Measurements from ENCODE around the gene NOSTRIN.

- no peak for TF ChIP-seq CTCF (tag by site-specific recombination; IDR thresholded peaks at IDR 0.05)
- TF ChIP-seq ZBTB44 (tag by site-specific recombination; IDR thresholded peaks at IDR 0.05) = no peak
- no peak for TF ChIP-seq ZNF561 (tag by site-specific recombination; IDR thresholded peaks at IDR 0.05; ENCODE audit: borderline replicate concordance)
- no peak for TF ChIP-seq SP3 (tag by site-specific recombination; IDR thresholded peaks at IDR 0.05)
- TF ChIP-seq, protein P1, sequence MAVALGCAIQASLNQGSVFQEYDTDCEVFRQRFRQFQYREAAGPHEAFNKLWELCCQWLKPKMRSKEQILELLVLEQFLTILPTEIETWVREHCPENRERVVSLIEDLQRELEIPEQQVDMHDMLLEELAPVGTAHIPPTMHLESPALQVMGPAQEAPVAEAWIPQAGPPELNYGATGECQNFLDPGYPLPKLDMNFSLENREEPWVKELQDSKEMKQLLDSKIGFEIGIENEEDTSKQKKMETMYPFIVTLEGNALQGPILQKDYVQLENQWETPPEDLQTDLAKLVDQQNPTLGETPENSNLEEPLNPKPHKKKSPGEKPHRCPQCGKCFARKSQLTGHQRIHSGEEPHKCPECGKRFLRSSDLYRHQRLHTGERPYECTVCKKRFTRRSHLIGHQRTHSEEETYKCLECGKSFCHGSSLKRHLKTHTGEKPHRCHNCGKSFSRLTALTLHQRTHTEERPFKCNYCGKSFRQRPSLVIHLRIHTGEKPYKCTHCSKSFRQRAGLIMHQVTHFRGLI (tag by site-specific recombination; IDR thresholded peaks at IDR 0.05) = no peak
- TF ChIP-seq, protein P2, sequence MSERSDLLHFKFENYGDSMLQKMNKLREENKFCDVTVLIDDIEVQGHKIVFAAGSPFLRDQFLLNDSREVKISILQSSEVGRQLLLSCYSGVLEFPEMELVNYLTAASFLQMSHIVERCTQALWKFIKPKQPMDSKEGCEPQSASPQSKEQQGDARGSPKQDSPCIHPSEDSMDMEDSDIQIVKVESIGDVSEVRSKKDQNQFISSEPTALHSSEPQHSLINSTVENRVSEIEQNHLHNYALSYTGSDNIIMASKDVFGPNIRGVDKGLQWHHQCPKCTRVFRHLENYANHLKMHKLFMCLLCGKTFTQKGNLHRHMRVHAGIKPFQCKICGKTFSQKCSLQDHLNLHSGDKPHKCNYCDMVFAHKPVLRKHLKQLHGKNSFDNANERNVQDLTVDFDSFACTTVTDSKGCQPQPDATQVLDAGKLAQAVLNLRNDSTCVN (tag by site-specific recombination; optimal IDR thresholded peaks at IDR 0.05) = no peak
- no peak for TF ChIP-seq SETDB1 (IDR thresholded peaks at IDR 0.05; ENCODE audit: insufficient read length, low read length)
Measured at GRCh38 chr2:168830958-168831357, 28.5 kb downstream of the NOSTRIN start.

Measured in HEK293 (cell line).